NCI-H2029 treated with DMSO at 0.1 percent for 48 hours (cell line): ENCODE results near the gene CEACAM6.
"Not testable (repeated sequence)": the region's sequence is repeated elsewhere in the genome, so short reads cannot be mapped to it uniquely, and the experiment has no call there.

Experiments
- DNase-seq: peaks from one replicate; lab custom pipeline; 2025; lab: John Stamatoyannopoulos, UW

The CEACAM6 gene

GRCh38 chr19:41748012-41748411, 7.3 kb upstream of the CEACAM6 start:
- DNase-seq = no peak

- peak; percentile 93 for DNase-seq
Measured at GRCh38 chr19:41750248-41751134, 4.8 kb upstream of the CEACAM6 start.

GRCh38 chr19:41753159-41753558, 2.2 kb upstream of the CEACAM6 start:
- no peak for DNase-seq

- DNase-seq = peak; percentile 45
Measured at GRCh38 chr19:41753936-41754529, 1.3 kb upstream of the CEACAM6 start.

GRCh38 chr19:41758846-41759245, 3.5 kb downstream of the CEACAM6 start:
- no peak for DNase-seq

GRCh38 chr19:41767115-41767514, 11.8 kb downstream of the CEACAM6 start:
- no peak for DNase-seq

- DNase-seq = not testable (repeated sequence)
Measured at GRCh38 chr19:41768105-41768504, 12.8 kb downstream of the CEACAM6 start.

- no peak for DNase-seq
Measured at GRCh38 chr19:41769608-41770007, 14.3 kb downstream of the CEACAM6 start.

- DNase-seq = no peak
Measured at GRCh38 chr19:41771410-41771809, 16.1 kb downstream of the CEACAM6 start.

- DNase-seq = peak; percentile 97
Measured at GRCh38 chr19:41774515-41774980, 19.2 kb downstream of the CEACAM6 start.

- DNase-seq = no peak
Measured at GRCh38 chr19:41776700-41777099, 21.4 kb downstream of the CEACAM6 start.

GRCh38 chr19:41783612-41784011, 28.3 kb downstream of the CEACAM6 start:
- no peak for DNase-seq

GRCh38 chr19:41784312-41784711, 29.0 kb downstream of the CEACAM6 start:
- no peak for DNase-seq

- DNase-seq = peak; percentile 81
Measured at GRCh38 chr19:41784743-41785142, 29.4 kb downstream of the CEACAM6 start.

GRCh38 chr19:41785653-41786052, 30.3 kb downstream of the CEACAM6 start:
- peak; percentile 90 for DNase-seq

GRCh38 chr19:41787055-41787454, 31.7 kb downstream of the CEACAM6 start:
- DNase-seq = no peak

- DNase-seq = not testable (repeated sequence)
Measured at GRCh38 chr19:41788518-41788917, 33.2 kb downstream of the CEACAM6 start.

- peak; percentile 90 for DNase-seq
Measured at GRCh38 chr19:41789053-41789452, 33.7 kb downstream of the CEACAM6 start.

GRCh38 chr19:41792513-41793413, 37.4 kb downstream of the CEACAM6 start:
- DNase-seq = peak; percentile 78

GRCh38 chr19:41793414-41793727, 38.0 kb downstream of the CEACAM6 start:
- no peak for DNase-seq

GRCh38 chr19:41795031-41795461, 39.7 kb downstream of the CEACAM6 start:
- DNase-seq = peak; percentile 54

GRCh38 chr19:41796362-41796761, 41.0 kb downstream of the CEACAM6 start, which contains the start of gene CEACAM3:
Gene CEACAM3 (plus strand): TSS chr19:41796587. CDS start chr19:41796678, 91 bp downstream.
- no peak for DNase-seq
